ENCODE measurements around the gene SDSL.

SDSL gene

GRCh38 chr12:113420996-113421595 lies 1.1 kb upstream of the SDSL start:
- DNase-seq (ENCODE audit: low read depth) = no peak

- DNase-seq (ENCODE audit: low read depth) = no peak
These were observed 898 bp downstream of the SDSL start for GRCh38 chr12:113422886-113423669.

GRCh38 chr12:113424456-113424855 lies 2.3 kb downstream of the SDSL start:
- DNase-seq (ENCODE audit: low read depth) = no peak

GRCh38 chr12:113424915-113425823 lies 3.0 kb downstream of the SDSL start:
- peak; percentile 57 for DNase-seq (ENCODE audit: low read depth)

- DNase-seq (ENCODE audit: low read depth) = no peak
These were observed 3.8 kb downstream of the SDSL start for GRCh38 chr12:113425960-113426453.

- DNase-seq (ENCODE audit: low read depth) = no peak
These were observed 5.7 kb downstream of the SDSL start for GRCh38 chr12:113427882-113428281.

GRCh38 chr12:113428482-113428881 lies 6.3 kb downstream of the SDSL start:
- no peak for DNase-seq (ENCODE audit: low read depth)

- DNase-seq (ENCODE audit: low read depth) = no peak
These were observed 10.8 kb downstream of the SDSL start for GRCh38 chr12:113432986-113433385.

- DNase-seq (ENCODE audit: low read depth) = no peak
These were observed 13.2 kb downstream of the SDSL start for GRCh38 chr12:113435367-113435766.

- DNase-seq (ENCODE audit: low read depth) = no peak
These were observed 14.4 kb downstream of the SDSL start for GRCh38 chr12:113436586-113436985.

- no peak for DNase-seq (ENCODE audit: low read depth)
These were observed 15.0 kb downstream of the SDSL start for GRCh38 chr12:113436993-113437728.

- DNase-seq (ENCODE audit: low read depth) = no peak
These were observed 15.5 kb downstream of the SDSL start for GRCh38 chr12:113437729-113438100.

- DNase-seq (ENCODE audit: low read depth) = no peak
These were observed 16.5 kb downstream of the SDSL start for GRCh38 chr12:113438523-113439300.

GRCh38 chr12:113439301-113439597 lies 17.1 kb downstream of the SDSL start:
- DNase-seq (ENCODE audit: low read depth) = no peak

- peak; percentile 34 for DNase-seq (ENCODE audit: low read depth)
These were observed 17.4 kb downstream of the SDSL start for GRCh38 chr12:113439606-113440030.

- no peak for DNase-seq (ENCODE audit: low read depth)
These were observed 18.2 kb downstream of the SDSL start for GRCh38 chr12:113440336-113440735.

GRCh38 chr12:113440947-113441782 lies 19.0 kb downstream of the SDSL start:
- no peak for DNase-seq (ENCODE audit: low read depth)

- DNase-seq (ENCODE audit: low read depth) = no peak
These were observed 20.9 kb downstream of the SDSL start for GRCh38 chr12:113443030-113443539.

- no peak for DNase-seq (ENCODE audit: low read depth)
These were observed 23.5 kb downstream of the SDSL start for GRCh38 chr12:113445544-113446171.

- DNase-seq (ENCODE audit: low read depth) = no peak
These were observed 26.7 kb downstream of the SDSL start for GRCh38 chr12:113448873-113449272.
